GM12874 (cell line): Measurements from ENCODE around the gene SCMH1.

Source experiments
- CTCF ChIP-seq: IDR thresholded peaks from 2 replicates; pipeline ENCODE4 v1.5.1; 2011; ENCODE audit warnings: low read depth, mild to moderate bottlenecking, control low read depth, low read length, moderate library complexity; ENCODE audit not compliant: insufficient read depth

Gene SCMH1

GRCh38 chr1:41272601-41273000 lies 30.5 kb upstream of the SCMH1 start:
- TF ChIP-seq CTCF = no peak

- TF ChIP-seq CTCF = peak; percentile 96
Observed at GRCh38 chr1:41268154-41268770, 26.2 kb upstream of the SCMH1 start.

GRCh38 chr1:41261926-41262618 lies 20.0 kb upstream of the SCMH1 start:
- TF ChIP-seq CTCF = no peak

GRCh38 chr1:41260768-41261167 lies 18.7 kb upstream of the SCMH1 start:
- TF ChIP-seq CTCF = no peak

- no peak for TF ChIP-seq CTCF
Observed at GRCh38 chr1:41259221-41259620, 17.1 kb upstream of the SCMH1 start.

GRCh38 chr1:41255978-41256377 lies 13.9 kb upstream of the SCMH1 start:
- TF ChIP-seq CTCF = no peak

GRCh38 chr1:41249319-41249718 lies 7.2 kb upstream of the SCMH1 start:
- no peak for TF ChIP-seq CTCF
